Renal pelvis (tissue), 4 donors: ENCODE data around the gene DHRSX. TPM values are rescaled to one million over a fixed set of nuclear protein-coding genes. Genes with fewer than 3 reads are reported as not detected.
"Not testable (repeated sequence)": the region's sequence is repeated elsewhere in the genome, so short reads cannot be mapped to it uniquely, and the experiment has no call there.

Experiments
- DNase-seq: peaks from one replicate; pipeline ENCODE4 v3.0.0-alpha.2; 2013
- polyA plus RNA-seq, 3 donors: library from polyadenylated mRNA; unstranded; fragments of 120-200 nt; gene quantifications; one replicate each; pipeline ENCODE4 v1.2.1, GENCODE V29; 2013; ENCODE audit not compliant: insufficient read length in 3 of 3

The DHRSX gene
- polyA plus RNA-seq, 3 donors, result 28.3 to 35.5 (median 32.7) TPM

DNA sequence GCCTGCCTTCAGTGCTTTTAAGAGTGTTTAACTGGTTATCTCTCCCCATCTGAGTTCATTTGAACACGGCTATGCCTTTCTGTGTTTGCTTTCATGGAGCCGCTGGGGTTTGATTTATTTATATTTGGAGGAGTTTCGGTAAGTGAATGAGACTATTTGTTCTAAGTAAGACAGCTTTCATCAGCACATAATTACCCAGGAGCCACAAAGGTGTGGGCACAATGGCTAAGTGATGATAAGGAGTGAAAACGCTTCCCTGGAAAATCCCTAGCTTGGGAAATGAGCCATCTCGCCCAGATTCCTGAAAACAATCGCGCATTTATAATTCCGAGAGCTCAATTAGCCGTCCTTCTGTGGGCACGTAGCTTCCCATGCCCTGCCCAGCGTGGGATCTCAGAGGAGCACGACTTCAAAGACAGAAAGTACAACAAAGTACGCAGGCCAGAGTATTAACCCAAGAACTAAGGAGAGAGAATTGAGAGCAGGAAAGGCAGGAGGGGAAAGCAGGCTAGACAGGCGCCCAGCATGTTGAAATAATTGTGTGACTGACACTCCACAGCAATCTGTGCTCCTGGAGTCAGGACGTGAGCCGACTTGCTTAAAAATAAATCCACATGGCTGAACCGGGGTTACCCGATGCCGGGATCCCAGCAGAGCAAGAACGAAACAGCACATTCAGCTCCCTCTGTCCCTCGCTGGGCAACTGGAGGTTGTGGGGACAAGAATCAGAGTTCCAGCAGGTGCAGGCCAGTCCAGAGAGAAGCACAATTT is 99.0 kb downstream of the DHRSX start:
- DNase-seq, result peak; percentile 35

DNA sequence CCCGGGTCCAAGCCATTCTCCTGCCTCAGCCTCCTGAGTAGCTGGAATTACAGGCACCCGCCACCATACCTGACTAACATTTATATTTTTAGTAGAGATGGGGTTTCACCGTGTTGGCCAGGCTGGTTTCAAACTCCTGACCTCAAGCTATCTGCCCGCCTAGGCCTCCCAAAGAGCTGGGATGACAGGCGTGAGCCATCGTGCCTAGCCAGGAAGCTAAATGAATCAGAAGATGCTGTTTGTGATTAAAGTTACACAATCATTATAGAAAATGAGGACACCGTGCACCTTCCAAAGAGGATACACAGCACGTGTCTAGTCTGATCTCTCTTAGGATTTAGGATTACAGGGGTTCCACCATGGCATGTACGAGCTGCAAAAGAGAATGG is 99.6 kb downstream of the DHRSX start:
- no peak for DNase-seq

GRCh38 chrX:2398064-2398656 is 102.6 kb downstream of the DHRSX start:
- DNase-seq, result no peak

DNA sequence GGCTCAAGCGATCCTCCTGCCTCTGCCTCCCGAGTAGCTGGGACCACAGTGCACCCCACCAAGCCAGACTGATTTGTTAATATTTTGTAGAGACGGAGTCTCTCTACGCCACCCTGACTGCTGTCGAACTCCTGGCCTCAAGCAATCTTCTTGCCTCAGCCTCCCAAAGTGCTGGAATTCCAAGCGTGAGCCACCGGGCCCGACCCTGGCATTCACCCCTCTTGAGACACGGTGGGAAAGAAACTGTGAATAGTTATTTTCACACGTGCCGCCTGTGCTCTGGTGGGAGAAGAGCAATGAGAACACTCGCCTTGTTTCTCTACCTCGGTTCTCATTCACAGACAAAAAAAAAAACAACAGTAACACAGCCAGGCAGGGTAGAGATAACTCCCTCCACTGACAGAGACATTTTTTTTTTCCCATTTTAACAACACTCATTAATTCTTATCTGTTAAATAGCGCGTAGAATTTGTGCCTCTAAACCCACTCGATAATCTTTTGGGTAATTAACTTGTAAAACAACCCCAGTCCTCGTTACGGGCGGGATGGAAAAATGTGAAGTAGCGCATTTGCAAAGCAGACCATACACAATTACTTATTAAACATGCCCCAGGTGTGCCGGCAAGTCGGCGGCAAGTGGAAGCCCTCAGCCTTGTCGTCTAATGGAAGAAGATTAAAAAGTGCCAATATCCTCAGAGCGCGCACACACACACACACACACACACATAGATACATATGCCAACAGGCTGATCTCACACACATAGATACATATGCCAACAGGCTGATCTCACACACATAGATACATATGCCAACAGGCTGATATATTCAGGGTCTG is 103.3 kb downstream of the DHRSX start:
- DNase-seq, result no peak

DNA sequence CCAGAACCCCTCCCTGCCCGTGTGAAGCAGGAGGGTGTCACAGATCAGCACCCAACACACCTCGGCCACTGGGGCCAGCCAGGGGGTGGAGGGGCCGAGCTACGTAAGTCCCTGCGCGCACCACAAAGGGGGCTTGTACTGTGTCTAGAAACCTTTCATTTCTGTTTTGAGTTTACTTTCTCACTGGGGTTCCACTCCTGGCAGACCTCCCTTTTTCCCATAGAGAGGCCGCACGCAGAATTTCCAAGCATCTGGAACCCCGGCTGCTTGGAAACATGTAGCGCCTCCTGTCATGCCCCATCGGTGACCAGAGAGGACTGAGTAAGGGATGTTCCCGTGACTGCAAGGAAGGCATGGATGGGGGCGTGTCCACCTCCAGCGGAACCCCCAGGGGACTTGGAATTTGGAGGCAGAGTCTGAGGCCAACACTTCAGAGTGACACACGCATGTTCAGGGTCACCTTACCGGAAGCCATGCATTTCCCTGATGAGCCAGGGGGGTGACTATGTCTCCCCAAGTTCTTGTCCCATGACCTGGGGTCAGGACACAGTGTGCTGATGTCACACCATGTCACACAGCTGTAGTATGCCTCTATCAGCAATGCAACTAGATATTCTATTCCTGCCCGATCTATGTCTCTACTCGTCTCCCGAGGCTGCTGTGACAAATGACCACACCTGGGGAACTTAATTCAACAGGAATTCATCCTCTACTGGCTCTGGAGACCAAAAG is 105.3 kb downstream of the DHRSX start:
- no peak for DNase-seq

DNA sequence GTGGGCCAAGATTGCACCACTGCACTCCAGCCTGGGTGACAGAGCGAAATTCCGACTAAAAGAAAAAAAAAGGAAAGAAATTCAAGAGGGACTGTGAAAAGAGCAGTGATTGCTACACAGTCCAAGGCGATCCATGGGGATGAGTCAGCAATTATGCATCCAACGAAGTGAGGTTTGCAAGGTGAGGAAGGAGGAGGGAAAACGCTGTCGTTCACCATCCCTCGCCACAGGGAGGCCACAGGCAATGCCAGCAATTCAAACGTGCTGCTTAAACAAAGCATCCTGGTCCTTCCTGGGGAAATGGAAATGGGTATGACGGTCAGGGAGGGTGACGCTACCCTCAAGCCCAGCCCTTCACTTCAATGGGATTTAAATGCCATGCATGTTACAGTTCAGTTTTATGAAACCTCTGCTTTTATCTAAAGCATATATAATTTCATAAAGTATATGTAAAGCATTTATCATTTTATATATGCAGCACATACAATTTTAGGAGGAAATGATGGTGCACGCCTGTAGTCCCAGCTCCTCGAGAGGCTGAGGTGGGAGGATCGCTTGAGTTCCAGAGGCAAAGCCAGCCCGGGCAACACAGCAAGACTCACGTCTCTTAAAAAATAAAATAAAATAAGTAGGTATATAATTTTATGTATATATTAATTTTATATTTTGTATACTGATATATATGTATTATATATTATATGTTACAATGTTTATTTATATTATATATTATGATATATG is 108.7 kb downstream of the DHRSX start:
- no peak for DNase-seq

GRCh38 chrX:2390754-2391153 is 110.0 kb downstream of the DHRSX start:
- no peak for DNase-seq

- not testable (repeated sequence) for DNase-seq
These were observed 111.0 kb downstream of the DHRSX start for GRCh38 chrX:2389731-2390130.

DNA sequence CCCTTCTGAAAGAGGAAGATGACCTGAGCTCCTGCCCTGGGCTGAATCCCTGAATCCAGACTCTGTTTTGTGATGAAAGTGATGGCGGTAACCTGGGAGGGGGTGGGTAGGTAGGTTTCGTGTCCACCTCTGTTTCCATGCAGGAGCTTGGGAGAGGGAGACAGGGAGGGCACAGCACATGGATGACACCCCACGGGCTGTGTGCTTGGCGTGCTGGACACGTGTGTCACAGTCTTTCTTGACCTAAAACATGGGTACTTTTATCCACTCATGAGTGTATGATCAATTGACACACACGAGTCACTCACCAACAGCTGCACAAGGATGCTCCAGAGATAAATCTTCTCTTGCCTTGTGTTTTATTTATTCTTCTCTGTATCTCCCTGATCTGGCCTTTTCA is 111.5 kb downstream of the DHRSX start:
- DNase-seq, result no peak

- DNase-seq, result no peak
These were observed 112.1 kb downstream of the DHRSX start for GRCh38 chrX:2388669-2389068.

- DNase-seq, result no peak
These were observed 113.0 kb downstream of the DHRSX start for GRCh38 chrX:2387614-2388239.

- no peak for DNase-seq
These were observed 115.6 kb downstream of the DHRSX start for GRCh38 chrX:2385224-2385623.

GRCh38 chrX:2384486-2384885 is 116.3 kb downstream of the DHRSX start:
- no peak for DNase-seq

GRCh38 chrX:2383735-2384134 is 117.0 kb downstream of the DHRSX start:
- DNase-seq, result no peak

- no peak for DNase-seq
These were observed 117.6 kb downstream of the DHRSX start for GRCh38 chrX:2383144-2383543.

- DNase-seq, result not testable (repeated sequence)
These were observed 118.2 kb downstream of the DHRSX start for GRCh38 chrX:2382433-2383048.

GRCh38 chrX:2376166-2376565 is 124.6 kb downstream of the DHRSX start:
- DNase-seq, result no peak

DNA sequence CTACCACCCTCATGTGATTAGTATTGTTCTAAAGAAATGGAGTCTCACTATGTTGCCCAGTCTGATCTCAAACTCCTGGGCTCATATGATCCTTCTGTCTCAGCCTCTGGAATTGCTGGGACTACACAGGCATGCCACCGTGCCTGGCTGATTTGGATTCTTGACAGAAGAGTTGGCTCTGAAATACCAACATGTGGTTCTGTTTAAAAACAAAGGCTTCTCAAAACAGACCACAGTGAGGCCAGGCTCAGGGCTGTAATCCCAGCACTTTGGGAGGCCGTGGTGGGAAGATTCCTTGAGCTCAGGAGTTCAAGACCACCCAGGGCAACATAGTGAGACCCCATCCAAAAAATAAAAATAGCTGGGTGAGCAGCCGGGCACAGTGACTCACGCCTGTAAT is 126.7 kb downstream of the DHRSX start:
- DNase-seq, result no peak

DNA sequence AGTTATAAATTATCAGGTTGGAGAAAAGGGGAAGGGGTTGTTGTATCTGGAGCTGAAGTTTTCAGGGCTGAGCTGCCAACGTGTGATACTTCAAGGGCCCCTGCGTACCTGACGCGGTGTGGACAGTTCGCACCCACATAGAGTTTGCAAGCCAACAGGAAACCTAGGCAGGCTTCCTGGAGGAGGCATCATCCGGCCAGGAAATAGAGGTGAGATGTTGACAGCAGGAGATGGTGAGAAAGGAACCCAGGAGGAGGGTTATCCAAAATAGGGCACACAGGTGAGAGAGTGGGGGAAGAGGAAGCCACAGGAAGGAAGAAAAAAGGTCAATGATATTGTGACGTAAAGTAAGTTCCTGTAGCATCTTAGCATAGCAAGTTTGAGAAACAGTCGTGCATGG is 127.2 kb downstream of the DHRSX start:
- no peak for DNase-seq

DNA sequence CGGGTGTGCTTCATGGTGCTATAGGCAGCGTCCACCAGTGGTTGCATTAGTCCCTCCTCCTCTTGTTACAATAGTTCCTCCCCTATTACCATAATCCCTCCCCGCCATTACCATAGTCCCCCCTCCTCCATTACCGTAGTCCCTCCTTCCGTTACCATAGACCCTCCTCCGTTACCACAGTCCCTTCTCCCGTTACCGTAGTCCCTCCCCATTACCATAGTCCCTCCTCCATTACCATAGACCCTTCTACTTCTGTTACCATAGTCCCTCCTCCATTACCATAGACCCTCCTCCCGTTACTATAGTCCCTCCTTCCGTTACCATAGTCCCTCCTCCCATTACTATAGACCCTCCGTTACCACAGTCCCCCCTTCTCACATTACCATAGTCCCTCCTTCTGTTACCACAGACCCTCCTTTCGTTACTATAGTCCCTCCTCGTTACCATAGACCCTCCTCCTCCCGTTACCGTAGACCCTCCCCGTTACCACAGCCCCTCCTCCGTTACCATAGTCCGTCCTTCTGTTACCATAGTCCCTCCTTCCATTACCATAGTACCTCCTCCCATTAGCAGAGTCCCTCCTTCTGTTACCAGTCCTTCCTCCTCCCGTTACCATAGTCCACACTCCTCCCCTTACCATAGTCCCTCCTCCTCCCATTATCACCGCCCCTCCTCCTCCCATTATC is 129.6 kb downstream of the DHRSX start:
- DNase-seq, result peak; percentile 39
